Erythroblast (primary cell): ENCODE measurements around the gene CEP192.

Source experiments
- DNase-seq, 2 experiments: peaks; one replicate each; lab custom pipeline; 2025; lab: John Stamatoyannopoulos, UW
- GATA1 ChIP-seq: IDR thresholded peaks from 2 replicates; pipeline ENCODE4 v1.6.1; 2011; ENCODE audit warnings: low read depth, mild to moderate bottlenecking, control low read depth, low read length, moderate library complexity
- POLR2A ChIP-seq: IDR thresholded peaks from 2 replicates; pipeline ENCODE4 v1.6.1; 2011; ENCODE audit warnings: mild to moderate bottlenecking, low read length

CEP192 gene

GRCh38 chr18:13110559-13110958, 119.4 kb downstream of the CEP192 start:
- TF ChIP-seq POLR2A = no peak
- no peak for TF ChIP-seq GATA1
- no peak for DNase-seq

- TF ChIP-seq POLR2A (no peak), GATA1 (no peak)
- peak; percentile 50 to 75 for DNase-seq
Measured at GRCh38 chr18:13112982-13113381, 121.8 kb downstream of the CEP192 start.

- no peak for DNase-seq
- TF ChIP-seq GATA1 (no peak), POLR2A (no peak)
Measured at GRCh38 chr18:13120255-13120654, 129.1 kb downstream of the CEP192 start.

- TF ChIP-seq POLR2A = no peak
- TF ChIP-seq GATA1 = no peak
Measured at GRCh38 chr18:13120983-13121441, 129.8 kb downstream of the CEP192 start.

GRCh38 chr18:13124411-13124810, 133.2 kb downstream of the CEP192 start:
- no peak for TF ChIP-seq GATA1
- no peak for TF ChIP-seq POLR2A
- no peak for DNase-seq

More at GRCh38 chr18:13120983-13121441, 129.8 kb downstream of the CEP192 start:
- DNase-seq = no peak

- no peak for DNase-seq
- TF ChIP-seq POLR2A (no peak), GATA1 (no peak)
Measured at GRCh38 chr18:13125191-13125590, 134.0 kb downstream of the CEP192 start.

GRCh38 chr18:13126966-13127598, 135.9 kb downstream of the CEP192 start:
- TF ChIP-seq POLR2A = no peak
- TF ChIP-seq GATA1 = no peak
- no peak for DNase-seq

GRCh38 chr18:13131283-13131682, 140.1 kb downstream of the CEP192 start:
- TF ChIP-seq GATA1 (no peak), POLR2A (no peak)
- no peak for DNase-seq

GRCh38 chr18:13134551-13135401, 143.6 kb downstream of the CEP192 start:
- DNase-seq = no peak
- no peak for TF ChIP-seq POLR2A

- peak; percentile 55 to 59 for DNase-seq
- no peak for TF ChIP-seq POLR2A
Measured at GRCh38 chr18:13136056-13136903, 145.1 kb downstream of the CEP192 start.

- peak; percentile 57 to 64 for DNase-seq
- no peak for TF ChIP-seq GATA1
- TF ChIP-seq POLR2A = no peak
Measured at GRCh38 chr18:13136904-13137669, 145.9 kb downstream of the CEP192 start.

GRCh38 chr18:13137670-13138419, 146.7 kb downstream of the CEP192 start:
- DNase-seq = peak; percentile 84 to 91
- TF ChIP-seq GATA1 (no peak), POLR2A (peak; percentile 79)
